NCI-H1105 treated with DMSO at 0.1 percent for 48 hours (cell line): ENCODE measurements around the gene AGTRAP.

Experiments used
- DNase-seq: peaks from one replicate; lab custom pipeline; 2025; lab: John Stamatoyannopoulos, UW

The AGTRAP gene

GRCh38 chr1:11784256-11784992, 48.5 kb downstream of the AGTRAP start:
- DNase-seq: no peak

- DNase-seq: no peak
These were observed 49.2 kb downstream of the AGTRAP start for GRCh38 chr1:11784993-11785769.

- DNase-seq: no peak
These were observed 50.2 kb downstream of the AGTRAP start for GRCh38 chr1:11786168-11786567.

GRCh38 chr1:11787251-11787803, 51.4 kb downstream of the AGTRAP start:
- no peak for DNase-seq

GRCh38 chr1:11787804-11788436, 52.0 kb downstream of the AGTRAP start:
- DNase-seq: no peak

GRCh38 chr1:11788549-11789053, 52.7 kb downstream of the AGTRAP start:
- no peak for DNase-seq

- no peak for DNase-seq
These were observed 53.5 kb downstream of the AGTRAP start for GRCh38 chr1:11789126-11790067.

- no peak for DNase-seq
These were observed 54.4 kb downstream of the AGTRAP start for GRCh38 chr1:11790101-11790879.

- no peak for DNase-seq
These were observed 55.2 kb downstream of the AGTRAP start for GRCh38 chr1:11790880-11791715.

- DNase-seq: no peak
These were observed 56.2 kb downstream of the AGTRAP start for GRCh38 chr1:11792106-11792505.

GRCh38 chr1:11793819-11794218, 57.9 kb downstream of the AGTRAP start:
- no peak for DNase-seq

- DNase-seq: no peak
These were observed 58.7 kb downstream of the AGTRAP start for GRCh38 chr1:11794446-11795237.

- no peak for DNase-seq
These were observed 59.4 kb downstream of the AGTRAP start for GRCh38 chr1:11795238-11795890.

GRCh38 chr1:11796036-11796828, 60.3 kb downstream of the AGTRAP start:
- no peak for DNase-seq

- no peak for DNase-seq
These were observed 61.7 kb downstream of the AGTRAP start for GRCh38 chr1:11797525-11798216.

GRCh38 chr1:11799099-11799498, 63.2 kb downstream of the AGTRAP start:
- no peak for DNase-seq

GRCh38 chr1:11799896-11800295, 64.0 kb downstream of the AGTRAP start:
- DNase-seq: no peak
